Kidney (tissue), 14 donors: ENCODE data around the gene KRT38. TPM values are rescaled to one million over a fixed set of nuclear protein-coding genes. Genes with fewer than 3 reads are reported as not detected.

Source experiments
- DNase-seq, 5 donors: peaks; one replicate each; pipeline ENCODE4 v3.0.0-alpha.2; 2013 to 2020
- FAIRE-seq: peaks from 2 replicates; lab custom pipeline; 2012; peaks lifted over from hg19 to GRCh38; lab: Jason Lieb, UNC
- H3K27ac ChIP-seq, 2 donors: one replicate each; pipeline ENCODE4 v1.7.0; 2013; ENCODE audit warnings: low read depth in 2 of 2, low read length in 2 of 2, inconsistent platforms in 1 of 2
- H3K27me3 ChIP-seq: one replicate; pipeline ENCODE4 v1.7.1; 2013; ENCODE audit warnings: low read length, inconsistent platforms; ENCODE audit not compliant: control insufficient read depth, insufficient read depth
- H3K36me3 ChIP-seq, 3 donors: one replicate each; pipeline versions ENCODE4 v1.7.0 to v1.7.1; 2013; ENCODE audit warnings: low read length in 3 of 3, control low read depth in 1 of 3, inconsistent platforms in 1 of 3; ENCODE audit not compliant: insufficient read depth in 3 of 3, control insufficient read depth in 2 of 3
- H3K4me1 ChIP-seq, 3 donors: one replicate each; pipeline versions ENCODE4 v1.7.0 to v1.7.1; 2013; ENCODE audit warnings: low read length in 3 of 3, inconsistent platforms in 1 of 3, low read depth in 1 of 3; ENCODE audit not compliant: control insufficient read depth in 2 of 3, insufficient read depth in 2 of 3
- H3K4me3 ChIP-seq, 3 donors: one replicate each; pipeline versions ENCODE4 v1.7.0 to v1.8.1; 2013; ENCODE audit warnings: low read length in 3 of 3, control low read depth in 1 of 3, inconsistent platforms in 1 of 3
- H3K9ac ChIP-seq, 3 donors: one replicate each; pipeline versions ENCODE4 v1.7.0 to v1.7.1; 2013; ENCODE audit warnings: low read length in 3 of 3, control low read depth in 1 of 3, inconsistent platforms in 1 of 3
- H3K9me3 ChIP-seq, 3 donors: one replicate each; pipeline versions ENCODE4 v1.7.0 to v1.7.1; 2013; ENCODE audit warnings: low read length in 3 of 3, control low read depth in 1 of 3, inconsistent platforms in 1 of 3; ENCODE audit not compliant: control insufficient read depth in 2 of 3, insufficient read depth in 1 of 3
- intact Hi-C: fragments of 100-400 bp; cut with DNase I; formaldehyde crosslinking; loops from one replicate; pipeline ENCODE4 v1.11.1; 2022
- polyA plus RNA-seq: library from polyadenylated mRNA; stranded (reverse); fragments of 350-450 nt; fragmentation: Illumina TruSeq; extraction: RNeasy Lipid Tissue Mini Kit (QIAGEN cat#74804); gene quantifications from one replicate; pipeline ENCODE4 v1.2.3, GENCODE V29; 2014; ENCODE audit warnings: low read depth, low replicate concordance; ENCODE audit not compliant: insufficient read depth
- total RNA-seq: library from RNA; stranded (reverse); fragmentation: NEBNext Ultra II Directional; extraction: Animal tissue kit (Norgen Biotek cat#: 25700); gene quantifications from one replicate; pipeline ENCODE4 v1.2.1, GENCODE V29; 2021
- TF ChIP-seq, protein P1 (sequence below): IDR thresholded peaks from 3 replicates; pipeline ENCODE4 v1.5.1; 2012; ENCODE audit warnings: mild to moderate bottlenecking, moderate library complexity, borderline replicate concordance; ENCODE audit not compliant: insufficient read depth; ENCODE audit errors: extremely low read depth
- donor health status: control.
- donor health status: control.
- donor health status: control.
- donor health status: control.
- donor health status: control.
- donor health status: DM: yes; HTN: yes; CAD: no.
- donor health status: Normal renal cell carcinoma (clear cell type).

The KRT38 gene
- total and polyA plus RNA-seq, 2 donors from 2014 or later = not detected

DNA sequence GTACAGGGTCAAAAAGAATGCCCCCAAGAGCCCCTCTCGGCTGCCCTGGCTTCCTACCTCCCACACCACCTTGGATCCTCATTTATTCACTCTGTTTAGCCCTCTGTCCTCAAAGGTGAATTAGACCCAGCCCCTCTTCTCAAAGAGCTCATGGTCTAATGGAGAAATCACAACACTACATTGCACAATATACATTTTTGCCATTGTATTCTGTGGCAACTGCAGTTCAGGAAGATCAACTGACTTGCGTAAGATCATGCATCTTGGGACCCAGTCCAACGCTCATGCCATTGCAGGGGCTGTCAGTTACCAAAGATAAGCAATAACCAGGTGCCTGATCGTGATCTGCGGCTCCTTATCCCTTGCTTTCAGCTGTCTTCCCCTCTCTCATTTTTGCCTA, 1.4 kb downstream of the KRT38 start:
- Histone ChIP-seq H3K9me3 (no peaks in the 10 kb centered on the region), H3K36me3 (no peaks in the 10 kb centered on the region), H3K9ac (no peak overlapping the region), H3K27ac (no peak overlapping the region), H3K4me3 (no peak overlapping the region), H3K27me3 (no peaks in the 10 kb centered on the region), H3K4me1 (no peaks in the 10 kb centered on the region)
- TF ChIP-seq, protein P1, sequence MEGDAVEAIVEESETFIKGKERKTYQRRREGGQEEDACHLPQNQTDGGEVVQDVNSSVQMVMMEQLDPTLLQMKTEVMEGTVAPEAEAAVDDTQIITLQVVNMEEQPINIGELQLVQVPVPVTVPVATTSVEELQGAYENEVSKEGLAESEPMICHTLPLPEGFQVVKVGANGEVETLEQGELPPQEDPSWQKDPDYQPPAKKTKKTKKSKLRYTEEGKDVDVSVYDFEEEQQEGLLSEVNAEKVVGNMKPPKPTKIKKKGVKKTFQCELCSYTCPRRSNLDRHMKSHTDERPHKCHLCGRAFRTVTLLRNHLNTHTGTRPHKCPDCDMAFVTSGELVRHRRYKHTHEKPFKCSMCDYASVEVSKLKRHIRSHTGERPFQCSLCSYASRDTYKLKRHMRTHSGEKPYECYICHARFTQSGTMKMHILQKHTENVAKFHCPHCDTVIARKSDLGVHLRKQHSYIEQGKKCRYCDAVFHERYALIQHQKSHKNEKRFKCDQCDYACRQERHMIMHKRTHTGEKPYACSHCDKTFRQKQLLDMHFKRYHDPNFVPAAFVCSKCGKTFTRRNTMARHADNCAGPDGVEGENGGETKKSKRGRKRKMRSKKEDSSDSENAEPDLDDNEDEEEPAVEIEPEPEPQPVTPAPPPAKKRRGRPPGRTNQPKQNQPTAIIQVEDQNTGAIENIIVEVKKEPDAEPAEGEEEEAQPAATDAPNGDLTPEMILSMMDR = no peak
- intact Hi-C loops = no loop called here
- no peak for FAIRE-seq
- DNase-seq = no peak

DNA sequence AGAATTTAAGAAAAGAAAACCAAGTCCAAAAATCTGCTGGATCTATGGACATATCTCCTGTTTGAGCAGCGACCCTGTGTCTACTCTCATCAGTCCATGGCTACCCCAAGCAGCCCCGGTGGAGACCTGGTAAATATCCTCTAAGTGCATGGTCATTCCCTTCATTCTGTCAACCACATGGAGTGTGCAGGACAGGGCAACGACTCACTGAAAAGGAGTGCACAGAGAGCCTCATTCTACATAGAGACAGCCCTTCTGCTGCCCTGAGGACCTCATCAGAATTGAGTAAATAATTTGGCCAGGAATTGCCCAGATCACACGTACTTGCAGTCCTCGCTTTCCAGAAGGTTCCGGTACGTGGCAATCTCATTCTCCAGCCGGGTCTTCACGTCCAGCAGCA, 3.0 kb downstream of the KRT38 start:
- Histone ChIP-seq H3K36me3 (no peaks in the 10 kb centered on the region), H3K9ac (no peak overlapping the region), H3K27me3 (no peaks in the 10 kb centered on the region), H3K27ac (no peak overlapping the region), H3K4me3 (no peak overlapping the region), H3K9me3 (no peaks in the 10 kb centered on the region), H3K4me1 (no peaks in the 10 kb centered on the region)
- TF ChIP-seq, protein P1 = no peak
- intact Hi-C loops = no loop called here
- FAIRE-seq = no peak
- no peak for DNase-seq

DNA sequence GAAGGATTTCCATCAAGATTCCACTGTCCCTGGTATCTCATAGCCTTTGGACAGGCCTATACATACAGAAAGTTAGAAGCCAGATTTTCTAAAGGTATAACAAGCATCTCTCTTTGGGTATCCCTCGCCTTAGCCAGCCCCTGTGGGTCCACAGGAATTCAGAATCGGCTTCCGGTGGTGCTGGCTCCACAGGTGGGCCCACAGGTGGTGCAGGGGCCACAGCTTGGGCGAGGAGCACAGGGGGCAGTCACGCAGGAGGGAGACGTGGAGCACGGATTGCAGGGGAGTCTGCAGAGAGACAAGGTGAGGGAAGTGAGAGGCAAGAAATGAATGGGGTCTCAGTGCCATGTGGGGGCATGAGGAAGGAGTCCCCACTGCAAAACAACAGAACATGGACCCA, 3.5 kb downstream of the KRT38 start:
- intact Hi-C loops = no loop called here
- DNase-seq = no peak

DNA sequence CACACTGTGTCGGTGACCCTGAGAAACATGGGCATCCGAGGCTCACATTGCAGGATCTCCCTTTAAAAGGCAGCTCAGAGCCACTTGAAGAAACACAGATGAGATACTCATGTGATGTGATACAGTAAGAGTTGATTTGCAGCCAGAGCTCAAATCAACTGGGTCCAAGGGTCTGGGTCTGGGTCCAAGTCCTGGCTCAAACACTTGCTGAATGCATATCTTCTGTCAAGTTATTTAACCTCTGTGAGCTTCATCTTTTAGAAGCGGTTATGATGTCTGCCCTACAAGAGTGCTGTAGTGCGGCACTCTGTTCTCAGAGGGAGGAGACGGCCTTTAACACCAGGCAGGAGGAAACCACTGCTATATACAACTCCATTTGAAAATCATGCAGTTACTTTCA, 6.4 kb downstream of the KRT38 start:
- Histone ChIP-seq H3K27ac (no peak overlapping the region), H3K36me3 (no peaks in the 10 kb centered on the region), H3K4me1 (no peaks in the 10 kb centered on the region), H3K4me3 (no peak overlapping the region), H3K9me3 (no peaks in the 10 kb centered on the region), H3K27me3 (no peaks in the 10 kb centered on the region), H3K9ac (no peak overlapping the region)
- DNase-seq (peak in 1 of 5 donors; percentile 21), FAIRE-seq (no peak)
- TF ChIP-seq, protein P1 = no peak
- intact Hi-C loops = no loop called here

More for the DNA sequence above, 3.5 kb downstream of the KRT38 start:
- no peak overlapping the region for H3K27ac ChIP-seq
- no peak overlapping the region for H3K9ac ChIP-seq
- no peak overlapping the region for H3K4me3 ChIP-seq
- H3K9me3 ChIP-seq = no peaks in the 10 kb centered on the region
- H3K36me3 ChIP-seq = no peaks in the 10 kb centered on the region
- TF ChIP-seq, protein P1 = no peak
- FAIRE-seq = no peak
- no peaks in the 10 kb centered on the region for H3K4me1 ChIP-seq
- H3K27me3 ChIP-seq = no peaks in the 10 kb centered on the region
